OCI-LY7 (cell line): Measurements from ENCODE around the gene ZC3H18.

ENCODE experiments used
- CTCF ChIP-seq: fragments of 200-600 bp; sonication (generic); conservative IDR thresholded peaks from 2 replicates; pipeline ENCODE4 v1.5.1; 2014; ENCODE audit warnings: mild to moderate bottlenecking, antibody characterized with exemption, low read length, moderate library complexity, mixed read lengths
- EZH2phosphoT487 ChIP-seq: fragments of 200-600 bp; sonication (generic); IDR thresholded peaks from 2 replicates; pipeline ENCODE4 v1.6.1; 2018; ENCODE audit warnings: low read depth, borderline replicate concordance, mild to moderate bottlenecking, mixed run types, antibody characterized with exemption, low read length, moderate library complexity, mixed read lengths

- TF ChIP-seq CTCF (no peak), EZH2phosphoT487 (no peak)
Observed at GRCh38 chr16:88533381-88533917, 36.8 kb upstream of the ZC3H18 start.
